GM12801 (cell line): ENCODE results near the gene MKX.

Experiments used
- CTCF ChIP-seq: IDR thresholded peaks from one replicate; pipeline ENCODE4 v1.5.1; 2011; ENCODE audit warnings: control low read depth; ENCODE audit not compliant: insufficient read length; ENCODE audit errors: extremely low read depth

The MKX gene

GRCh38 chr10:27680691-27681605 lies 64.7 kb downstream of the MKX start:
- no peak for TF ChIP-seq CTCF

DNA sequence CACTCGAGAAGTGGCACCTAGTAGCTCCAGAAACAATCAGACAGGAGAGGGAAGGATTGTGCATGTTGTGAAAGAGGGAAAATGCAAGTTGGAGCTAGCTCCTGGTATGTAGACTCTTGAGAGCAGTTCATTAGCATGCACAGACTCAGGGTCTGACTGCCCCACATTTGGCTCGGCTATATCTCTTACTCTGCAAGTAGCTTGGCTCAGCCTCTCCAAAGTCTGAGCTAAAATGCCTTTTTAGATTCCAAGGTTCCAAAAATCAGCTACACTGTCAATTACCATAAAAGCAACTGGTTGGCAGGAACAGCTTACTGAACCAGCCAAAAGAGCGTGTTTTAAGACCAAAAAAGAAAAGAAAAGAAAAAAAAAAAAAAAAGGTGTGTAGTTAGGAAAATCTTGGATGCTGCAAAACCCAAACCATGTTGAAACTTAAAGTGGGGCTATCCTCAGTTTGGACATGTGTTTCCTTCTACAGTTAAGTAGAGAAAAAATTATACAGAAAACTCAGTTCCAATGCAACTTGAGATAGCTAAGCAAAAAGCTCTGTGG lies 65.5 kb downstream of the MKX start:
- no peak for TF ChIP-seq CTCF

- no peak for TF ChIP-seq CTCF
These were observed 66.2 kb downstream of the MKX start for GRCh38 chr10:27679369-27679912.

DNA sequence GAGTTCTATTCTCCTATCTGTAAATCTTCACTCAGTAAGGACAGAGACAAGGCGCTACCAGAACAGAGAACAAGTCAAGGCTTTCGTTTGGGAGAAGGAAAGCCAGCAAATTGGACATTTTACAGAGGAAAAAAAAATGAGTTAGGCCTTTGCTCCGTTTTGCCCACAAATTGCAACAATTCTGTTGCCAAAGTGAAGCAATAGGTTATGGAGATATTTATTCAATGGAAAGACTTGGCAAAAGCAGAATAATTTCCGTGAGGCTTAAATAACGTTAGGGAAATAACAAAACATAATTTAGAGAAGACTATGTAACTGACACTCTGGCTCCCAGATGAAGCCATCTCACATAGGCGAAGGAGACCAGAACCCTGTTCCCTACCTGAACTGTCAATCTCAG lies 67.5 kb downstream of the MKX start:
- TF ChIP-seq CTCF = no peak

- no peak for TF ChIP-seq CTCF
These were observed 72.6 kb downstream of the MKX start for GRCh38 chr10:27673065-27673464.

GRCh38 chr10:27671821-27672220 lies 73.8 kb downstream of the MKX start:
- no peak for TF ChIP-seq CTCF

GRCh38 chr10:27664461-27664860 lies 81.2 kb downstream of the MKX start:
- TF ChIP-seq CTCF = no peak
